IMR-90 (cell line): ENCODE results near the gene SLC30A5. TPM values are rescaled to one million over a fixed set of nuclear protein-coding genes. Genes with fewer than 3 reads are reported as not detected.

Experiments
- ATAC-seq: fragments of 200-7000 bp; cut with Tn5 transposase; 2 replicates; pipeline ENCODE4 v1.9.1; 2020; ENCODE audit warnings: low read depth, mild to moderate bottlenecking, moderate library complexity
- BruUV-seq: library from RNA; stranded (reverse); fragments of 400-500 nt; replicated peaks from 2 replicates; lab custom pipeline; 2021; lab: Mats Ljungman, UMichigan
- CTCF ChIA-PET: fragments of 300-600 bp; formaldehyde crosslinking; extraction: SDS; loops from one replicate; lab custom pipeline; 2021; ENCODE audit warnings: antibody characterized with exemption; lab: Yijun Ruan, JAX
- POLR2A ChIA-PET: fragments of 300-600 bp; sonication (Branson Sonifier 250); formaldehyde crosslinking; loops from one replicate; lab custom pipeline; 2022; ENCODE audit warnings: antibody characterized with exemption; ENCODE audit not compliant: unreplicated experiment; lab: Charles Lee
- DNase-seq: peaks from one replicate; pipeline ENCODE4 v3.0.0; 2013
- H2AFZ ChIP-seq: replicated peaks from 2 replicates; pipeline ENCODE3; 2013; ENCODE audit warnings: low read length, mild to moderate bottlenecking; ENCODE audit not compliant: poor library complexity
- H2AK5ac ChIP-seq: 2 replicates; pipeline ENCODE4 v1.6.1; 2013; ENCODE audit warnings: low read depth, low read length, inconsistent platforms
- H2AK9ac ChIP-seq: replicated peaks from 2 replicates; pipeline ENCODE3; 2013; ENCODE audit warnings: mild to moderate bottlenecking, low read depth, low read length, moderate library complexity; ENCODE audit not compliant: poor library complexity
- H2BK120ac ChIP-seq: 2 replicates; pipeline ENCODE4 v1.6.1; 2013; ENCODE audit warnings: low read depth, low read length, inconsistent platforms
- H2BK15ac ChIP-seq: 3 replicates; pipeline ENCODE4 v1.6.1; 2013; ENCODE audit warnings: low read depth, low read length, inconsistent platforms
- H2BK20ac ChIP-seq: 2 replicates; pipeline ENCODE4 v1.6.1; 2013; ENCODE audit warnings: low read depth, mild to moderate bottlenecking, inconsistent platforms, low read length, moderate library complexity
- H2BK5ac ChIP-seq: 2 replicates; pipeline ENCODE4 v1.6.1; 2013; ENCODE audit warnings: mild to moderate bottlenecking, low read depth, low read length, inconsistent platforms; ENCODE audit not compliant: poor library complexity, severe bottlenecking
- H3K14ac ChIP-seq: replicated peaks from 2 replicates; pipeline ENCODE4 v1.6.1; 2013; ENCODE audit warnings: low read depth, low read length, inconsistent platforms
- H3K18ac ChIP-seq: 2 replicates; pipeline ENCODE4 v1.6.1; 2013; ENCODE audit warnings: low read depth, low read length, control low read depth
- H3K23ac ChIP-seq: 2 replicates; pipeline ENCODE4 v1.6.1; 2013; ENCODE audit warnings: low read depth, low read length, inconsistent platforms
- H3K27ac ChIP-seq: 2 replicates; pipeline ENCODE4 v1.5.1; 2013; ENCODE audit warnings: mild to moderate bottlenecking, control low read depth, low read length; ENCODE audit not compliant: insufficient read depth
- H3K27me3 ChIP-seq: 2 replicates; pipeline ENCODE4 v1.6.1; 2013; ENCODE audit warnings: low read length; ENCODE audit not compliant: control insufficient read depth, insufficient read depth
- H3K36me3 ChIP-seq: 2 replicates; pipeline ENCODE4 v1.6.1; 2013; ENCODE audit warnings: low read length, mixed read lengths; ENCODE audit not compliant: control insufficient read depth, insufficient read depth
- H3K4ac ChIP-seq: 2 replicates; pipeline ENCODE4 v1.6.1; 2013; ENCODE audit warnings: low read depth, low read length, inconsistent platforms
- H3K4me1 ChIP-seq: 2 replicates; pipeline ENCODE4 v1.6.1; 2013; ENCODE audit warnings: low read length, mixed read lengths; ENCODE audit not compliant: control insufficient read depth, insufficient read depth
- H3K4me2 ChIP-seq: 2 replicates; pipeline ENCODE4 v1.6.1; 2013; ENCODE audit warnings: low read depth, mild to moderate bottlenecking, control low read depth, low read length, moderate library complexity
- H3K4me3 ChIP-seq: 2 replicates; pipeline ENCODE4 v1.5.1; 2013; ENCODE audit warnings: low read depth, mild to moderate bottlenecking, control low read depth, low read length, moderate library complexity; ENCODE audit not compliant: insufficient read depth
- H3K56ac ChIP-seq: 2 replicates; pipeline ENCODE4 v1.6.1; 2013; ENCODE audit warnings: low read length, inconsistent platforms; ENCODE audit not compliant: insufficient read depth; ENCODE audit errors: extremely low read depth
- H3K79me1 ChIP-seq, 2 experiments: 2 replicates each; pipeline ENCODE4 v1.6.1; 2013; ENCODE audit warnings: low read length in 2 of 2, inconsistent platforms in 1 of 2, low read depth in 1 of 2
- H3K9ac ChIP-seq: 2 replicates; pipeline ENCODE4 v1.6.1; 2013; ENCODE audit warnings: low read depth, low read length, control low read depth
- H3K9me1 ChIP-seq: 2 replicates; pipeline ENCODE4 v1.6.1; 2013; ENCODE audit warnings: low read length, inconsistent platforms; ENCODE audit not compliant: insufficient read depth
- H3K9me3 ChIP-seq: 2 replicates; pipeline ENCODE4 v1.6.1; 2013; ENCODE audit warnings: low read length; ENCODE audit not compliant: control insufficient read depth, insufficient read depth
- H4K20me1 ChIP-seq: 2 replicates; pipeline ENCODE4 v1.6.1; 2013; ENCODE audit warnings: low read length, inconsistent platforms; ENCODE audit not compliant: insufficient read depth
- H4K5ac ChIP-seq: 2 replicates; pipeline ENCODE4 v1.6.1; 2013; ENCODE audit warnings: mild to moderate bottlenecking, low read depth, low read length, control low read depth
- H4K8ac ChIP-seq, 2 experiments: 2 replicates each; pipeline ENCODE4 v1.6.1; 2013; ENCODE audit warnings: low read depth in 2 of 2, low read length in 2 of 2, control low read depth in 1 of 2, inconsistent platforms in 1 of 2
- H4K91ac ChIP-seq: 2 replicates; pipeline ENCODE4 v1.6.1; 2013; ENCODE audit warnings: low read depth, low read length, inconsistent platforms; ENCODE audit not compliant: insufficient read depth
- BHLHE40 ChIP-seq: fragments of 150-350 bp; IDR thresholded peaks from 2 replicates; pipeline ENCODE4 v1.6.1; 2016; ENCODE audit warnings: mild to moderate bottlenecking, low read depth, low read length
- CEBPB ChIP-seq: IDR thresholded peaks from 2 replicates; pipeline ENCODE4 v1.6.1; 2012; ENCODE audit warnings: low read depth, low read length, improper control_type of control experiment
- CHD1 ChIP-seq: IDR thresholded peaks from 2 replicates; pipeline ENCODE4 v1.6.1; 2012; ENCODE audit warnings: low read depth, low read length, improper control_type of control experiment
- CTCF ChIP-seq: conservative IDR thresholded peaks from 2 replicates; pipeline ENCODE4 v1.5.1; 2012; ENCODE audit warnings: mild to moderate bottlenecking, low read depth, low read length, improper control_type of control experiment
- ELK1 ChIP-seq: fragments of 150-350 bp; IDR thresholded peaks from 2 replicates; pipeline ENCODE4 v1.6.1; 2016; ENCODE audit warnings: low read depth, mild to moderate bottlenecking, low read length, moderate library complexity, borderline replicate concordance
- FOS ChIP-seq: fragments of 150-350 bp; IDR thresholded peaks from 2 replicates; pipeline ENCODE4 v1.6.1; 2016; ENCODE audit warnings: low read depth, low read length
- MAFK ChIP-seq: IDR thresholded peaks from 2 replicates; pipeline ENCODE4 v1.6.1; 2012; ENCODE audit warnings: low read depth, low read length, improper control_type of control experiment
- MAZ ChIP-seq: IDR thresholded peaks from 2 replicates; pipeline ENCODE4 v1.6.1; 2012; ENCODE audit warnings: low read depth, mild to moderate bottlenecking, low read length, improper control_type of control experiment, moderate library complexity, borderline replicate concordance
- MXI1 ChIP-seq: IDR thresholded peaks from 2 replicates; pipeline ENCODE4 v1.6.1; 2012; ENCODE audit warnings: low read depth, mild to moderate bottlenecking, low read length, moderate library complexity, borderline replicate concordance
- NFE2L2 ChIP-seq: fragments of 150-350 bp; IDR thresholded peaks from 2 replicates; pipeline ENCODE4 v1.6.1; 2016; ENCODE audit warnings: low read depth, mild to moderate bottlenecking, low read length
- POLR2A ChIP-seq: IDR thresholded peaks from 2 replicates; pipeline ENCODE4 v1.6.1; 2012; ENCODE audit warnings: mild to moderate bottlenecking, low read depth, low read length
- RAD21 ChIP-seq: IDR thresholded peaks from 2 replicates; pipeline ENCODE4 v1.6.1; 2012; ENCODE audit warnings: low read length, improper control_type of control experiment
- RCOR1 ChIP-seq: IDR thresholded peaks from 2 replicates; pipeline ENCODE4 v1.6.1; 2012; ENCODE audit warnings: mild to moderate bottlenecking, low read length, improper control_type of control experiment; ENCODE audit not compliant: insufficient replicate concordance
- RFX5 ChIP-seq: IDR thresholded peaks from 2 replicates; pipeline ENCODE4 v1.8.0; 2012; ENCODE audit warnings: low read depth, mild to moderate bottlenecking, low read length, moderate library complexity
- SMC3 ChIP-seq: fragments of 150-350 bp; IDR thresholded peaks from 2 replicates; pipeline ENCODE4 v1.6.1; 2016; ENCODE audit warnings: low read depth, mild to moderate bottlenecking, antibody characterized with exemption, low read length, moderate library complexity
- USF2 ChIP-seq: fragments of 150-350 bp; IDR thresholded peaks from 2 replicates; pipeline ENCODE4 v1.6.1; 2017; ENCODE audit warnings: mild to moderate bottlenecking, antibody characterized with exemption, low read length, low read depth
- WGBS, 2 experiments: methylation state at CpG; one replicate each; pipeline versions ENCODE4 v1.1.5 to v1.1.7; 2013; ENCODE audit warnings: missing lambda C conversion rate in 2 of 2; ENCODE audit not compliant: insufficient read length in 1 of 2; ENCODE audit errors: extremely low coverage in 2 of 2; 5-methylcytosine and 5-hydroxymethylcytosine counted together
- dilution Hi-C: fragments of 300-500 bp; cut with HindIII; formaldehyde crosslinking; loops from one replicate; pipeline ENCODE4 v1.14.3; 2018; ENCODE audit warnings: low sequenced_read_pairs; ENCODE audit not compliant: unreplicated experiment
- in situ Hi-C: fragments of 300-500 bp; cut with MboI; formaldehyde crosslinking; loops from 3 replicates; pipeline ENCODE4 v1.14.3; 2019; ENCODE audit warnings: low sequenced_read_pairs, inconsistent platforms, mixed read lengths
- intact Hi-C: fragments of 100-400 bp; cut with micrococcal nuclease; formaldehyde crosslinking; loops from 2 replicates; pipeline ENCODE4 v1.10.0; 2022
- polyA plus RNA-seq, 3 experiments: library from polyadenylated mRNA; depleted of rRNA; stranded (reverse); fragments of >200 nt; gene quantifications; 2 replicates each; pipeline ENCODE4 v1.2.3, GENCODE V29; 2012; ENCODE audit warnings: low replicate concordance in 1 of 3
- total RNA-seq: library from RNA; depleted of rRNA; stranded (reverse); fragments of >200 nt; gene quantifications from 2 replicates; pipeline ENCODE4 v1.2.3, GENCODE V29; 2012

SLC30A5 gene
- total and polyA plus RNA-seq, 2 of the 4 experiments (the other 2 are of a cell fraction) = 21.2 to 34.8 TPM

GRCh38 chr5:69090158-69090557 is 3.7 kb upstream of the SLC30A5 start:
- Histone ChIP-seq H3K4me3 (no peak overlapping the region), H3K9me3 (no peaks in the 10 kb centered on the region), H2AK9ac (no peak overlapping the region), H3K27ac (no peak overlapping the region), H3K14ac (no peak overlapping the region), H3K18ac (no peak overlapping the region), H3K56ac (no peak overlapping the region), H2AK5ac (no peak overlapping the region), H4K20me1 (no peaks in the 10 kb centered on the region), H3K79me1 (peaks cover 6 to 7% of the 10 kb centered on the region in 2 experiments), H3K4ac (no peak overlapping the region), H3K9me1 (no peaks in the 10 kb centered on the region), H2BK15ac (no peak overlapping the region), H2BK5ac (no peak overlapping the region), H3K23ac (no peak overlapping the region), H3K27me3 (no peaks in the 10 kb centered on the region; the same call in 1 of the 2 replicates), H3K4me1 (peaks cover 3% of the 10 kb centered on the region; the same call in 1 of the 2 replicates), H3K36me3 (no peaks in the 10 kb centered on the region), H2AFZ (no peak overlapping the region), H4K8ac (no peak overlapping the region), H2BK20ac (no peak overlapping the region), H3K9ac (no peak overlapping the region), H4K5ac (no peak overlapping the region), H4K91ac (no peak overlapping the region), H3K4me2 (no peak overlapping the region), H2BK120ac (no peak overlapping the region)
- intact Hi-C loops (loop anchor here (5.0 to 10.0 kb wide), 2 partner anchors 43 to 185 kb away; no protein-coding TSS in a partner anchor), dilution Hi-C loops (no loop called here), in situ Hi-C loops (no loop called here)
- ChIA-PET CTCF (no interaction called here), POLR2A (no interaction called here)
- TF ChIP-seq CTCF = no peak
- TF ChIP-seq FOS = no peak
- no peak for TF ChIP-seq CHD1
- TF ChIP-seq USF2 = no peak
- no peak for TF ChIP-seq POLR2A
- no peak for TF ChIP-seq MXI1
- TF ChIP-seq MAZ = no peak
- TF ChIP-seq SMC3 = no peak
- TF ChIP-seq NFE2L2 = no peak
- TF ChIP-seq RCOR1 = no peak
- no peak for TF ChIP-seq CEBPB
- no peak for TF ChIP-seq RFX5
- no peak for TF ChIP-seq ELK1
- TF ChIP-seq RAD21 = no peak
- no peak for TF ChIP-seq BHLHE40
- no peak for TF ChIP-seq MAFK
- BruUV-seq = no TSS peak
- DNase-seq = no peak
- no peak for ATAC-seq
- WGBS, 2 experiments = no CpG with 5 or more reads among the region's 3 CpGs
